ENCODE data around the gene RANBP3L.
"Not testable (repeated sequence)": the region's sequence is repeated elsewhere in the genome, so short reads cannot be mapped to it uniquely, and the experiment has no call there.

Gene RANBP3L

DNA sequence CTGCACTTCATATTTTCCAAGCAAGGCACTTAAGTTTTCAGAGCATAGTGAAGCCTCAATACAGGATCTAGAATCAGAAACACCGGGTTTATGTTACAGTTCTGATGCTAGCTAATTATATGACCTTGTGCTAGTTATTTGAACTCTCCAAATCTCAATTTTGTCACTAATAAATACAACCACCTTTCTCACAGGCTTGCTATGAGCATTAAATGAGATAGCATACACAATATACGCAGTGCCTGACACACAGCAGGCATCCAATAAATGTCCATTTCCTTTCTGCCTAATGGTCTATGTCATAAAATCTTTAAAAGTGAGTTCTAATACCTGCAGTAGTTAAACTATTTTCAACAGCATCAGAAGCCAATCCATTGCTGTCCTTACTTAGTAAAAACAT lies 92.9 kb downstream of the RANBP3L start:
- no peak overlapping the region for H3K4me3 Mint-ChIP-seq
- no peaks in the 10 kb centered on the region for H3K27me3 Mint-ChIP-seq
- no peak overlapping the region for H3K27ac Mint-ChIP-seq
- ATAC-seq: no peak
- H3K9me3 Mint-ChIP-seq: no peaks in the 10 kb centered on the region
- DNase-seq: no peak
- H3K4me1 Mint-ChIP-seq: no peaks in the 10 kb centered on the region

DNA sequence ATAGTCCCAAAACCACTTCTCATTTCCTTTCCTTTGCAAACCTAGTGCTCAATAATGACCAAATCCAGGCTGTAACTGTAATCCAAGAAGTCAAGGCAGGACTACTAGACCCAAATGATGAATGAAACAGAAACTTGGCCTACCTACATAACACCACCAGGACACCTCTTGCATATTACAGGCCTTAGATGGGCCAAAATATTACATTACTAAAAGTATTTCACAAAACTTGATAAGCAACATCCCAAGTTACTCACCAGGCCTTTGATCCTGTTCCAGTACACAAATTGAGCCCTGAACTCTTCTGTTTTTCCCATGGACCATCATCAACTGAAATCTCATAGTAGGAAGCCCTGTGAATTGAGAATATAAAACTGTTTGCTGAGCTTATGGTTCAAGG lies 94.8 kb downstream of the RANBP3L start:
- H3K9me3 Mint-ChIP-seq: no peaks in the 10 kb centered on the region
- no peak overlapping the region for H3K4me3 Mint-ChIP-seq
- ATAC-seq: no peak
- DNase-seq: no peak
- no peaks in the 10 kb centered on the region for H3K4me1 Mint-ChIP-seq
- H3K27me3 Mint-ChIP-seq: no peaks in the 10 kb centered on the region
- H3K27ac Mint-ChIP-seq: no peak overlapping the region

DNA sequence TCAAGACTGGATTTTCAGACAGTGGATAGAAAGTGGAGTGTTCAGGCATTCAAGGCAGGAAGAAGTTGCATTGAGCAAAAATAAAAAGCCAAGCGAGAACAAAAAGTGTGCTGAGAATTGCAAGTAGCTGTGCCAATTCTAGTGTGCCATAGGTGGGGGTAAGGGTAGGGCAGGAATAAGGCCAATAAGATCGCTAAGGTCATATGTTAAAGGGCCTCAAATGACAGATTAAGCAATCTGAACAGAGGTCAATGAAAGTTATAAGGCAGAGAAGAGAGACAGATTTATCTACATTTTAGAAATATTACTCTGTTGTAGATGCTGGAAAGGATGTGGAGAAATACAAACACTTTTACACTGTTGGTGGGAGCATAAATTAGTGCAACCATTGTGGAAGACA lies 96.4 kb downstream of the RANBP3L start:
- Mint-ChIP-seq H3K4me3 (no peak overlapping the region), H3K27ac (no peak overlapping the region), H3K27me3 (no peaks in the 10 kb centered on the region), H3K9me3 (no peaks in the 10 kb centered on the region), H3K4me1 (no peaks in the 10 kb centered on the region)
- DNase-seq (no peak), ATAC-seq (no peak)

DNA sequence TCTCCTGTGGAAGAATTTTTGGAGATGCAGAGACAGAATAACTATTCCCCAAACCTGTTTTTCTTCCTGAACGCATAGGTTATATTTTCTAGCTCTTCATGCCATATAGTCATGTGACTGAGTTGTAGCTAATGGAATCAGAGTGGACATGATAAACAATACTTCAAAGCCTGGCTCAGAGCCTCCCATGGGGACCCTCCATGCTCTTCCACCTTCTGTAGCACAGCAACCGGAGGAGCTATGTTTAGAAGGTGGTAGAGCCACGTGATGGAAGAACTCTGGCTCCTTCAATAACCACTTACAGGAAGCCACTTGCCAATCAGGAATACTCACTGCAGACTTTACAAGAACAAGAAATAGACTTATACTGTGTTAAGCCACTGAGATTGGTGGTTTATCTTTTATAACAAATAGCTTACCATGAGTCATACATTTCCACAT lies 99.2 kb downstream of the RANBP3L start:
- ATAC-seq: no peak
- H3K27me3 Mint-ChIP-seq: no peaks in the 10 kb centered on the region
- H3K27ac Mint-ChIP-seq: peak overlapping the region in 1 of 2 donors; percentile 79
- no peaks in the 10 kb centered on the region for H3K4me1 Mint-ChIP-seq
- no peaks in the 10 kb centered on the region for H3K9me3 Mint-ChIP-seq
- no peak for DNase-seq
- no peak overlapping the region for H3K4me3 Mint-ChIP-seq

DNA sequence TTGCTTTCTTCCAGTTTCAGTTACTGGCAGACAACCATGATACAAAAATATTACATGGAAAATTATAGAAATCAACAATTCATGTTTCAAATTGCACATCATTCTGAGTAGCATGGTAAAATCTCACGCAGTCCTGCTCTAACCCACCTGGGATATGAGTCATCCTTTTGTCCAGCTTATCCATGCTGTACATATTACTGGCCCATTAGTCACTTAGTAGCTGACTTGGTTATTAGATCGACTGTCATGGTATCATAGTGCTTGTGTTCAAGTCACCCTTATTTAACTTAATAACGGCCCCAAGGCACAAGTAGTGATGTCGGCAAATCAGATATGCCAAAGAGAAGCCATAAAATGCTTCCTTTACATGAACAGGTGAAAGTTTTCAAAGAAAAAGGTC lies 101.2 kb downstream of the RANBP3L start:
- DNase-seq: no peak
- H3K9me3 Mint-ChIP-seq: no peaks in the 10 kb centered on the region
- no peak overlapping the region for H3K27ac Mint-ChIP-seq
- ATAC-seq: no peak
- H3K4me3 Mint-ChIP-seq: no peak overlapping the region
- no peaks in the 10 kb centered on the region for H3K4me1 Mint-ChIP-seq
- no peaks in the 10 kb centered on the region for H3K27me3 Mint-ChIP-seq

DNA sequence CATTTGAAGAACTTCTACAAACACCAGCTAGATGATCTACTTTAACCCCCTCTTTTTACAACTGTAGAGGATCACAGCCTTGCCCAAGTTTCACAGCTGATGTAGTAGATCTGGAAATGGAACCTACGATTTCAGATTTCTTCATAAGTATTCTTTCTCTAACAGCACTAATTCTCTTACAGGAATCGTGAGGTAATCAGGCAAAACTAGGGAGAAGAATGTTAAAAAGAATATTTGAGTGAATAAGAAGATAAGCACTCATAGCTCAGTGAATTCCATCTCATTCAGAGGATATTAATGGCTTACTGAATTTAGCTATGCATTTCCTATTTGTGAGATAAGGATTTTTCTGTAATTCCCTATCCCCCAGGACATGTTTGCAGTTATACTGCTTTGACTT lies 102.1 kb downstream of the RANBP3L start:
- no peak overlapping the region for H3K27ac Mint-ChIP-seq
- no peak for DNase-seq
- no peaks in the 10 kb centered on the region for H3K27me3 Mint-ChIP-seq
- H3K4me1 Mint-ChIP-seq: no peaks in the 10 kb centered on the region
- H3K4me3 Mint-ChIP-seq: no peak overlapping the region
- H3K9me3 Mint-ChIP-seq: no peaks in the 10 kb centered on the region
- ATAC-seq: no peak

DNA sequence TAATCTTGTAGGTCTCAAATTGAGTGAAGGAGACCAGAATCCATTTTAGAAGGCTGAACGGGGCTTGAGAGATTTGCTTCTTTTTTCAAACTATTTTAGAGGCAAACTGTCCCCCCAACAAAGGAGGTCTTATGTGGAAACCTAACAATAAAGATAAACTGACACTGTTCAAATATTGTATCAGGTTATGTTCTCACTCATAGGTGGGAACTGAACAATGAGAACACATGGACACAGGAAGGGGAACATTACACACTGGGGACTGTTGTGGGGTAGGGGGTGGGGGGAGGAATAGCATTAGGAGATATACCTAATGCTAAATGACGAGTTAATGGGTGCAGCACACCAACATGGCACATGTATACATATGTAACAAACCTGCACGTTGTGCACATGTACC lies 102.9 kb downstream of the RANBP3L start:
- not testable (repeated sequence) for H3K9me3 Mint-ChIP-seq, H3K27me3 Mint-ChIP-seq, H3K4me1 Mint-ChIP-seq, H3K27ac Mint-ChIP-seq, DNase-seq, H3K4me3 Mint-ChIP-seq, ATAC-seq

Measured in stimulated activated naive CD8-positive, alpha-beta T cell treated with anti-CD3 and anti-CD28 coated beads, Interleukin-15, amount 100 ng/mL, for 72 hours (primary cell).